HFFc6 (cell line): Measurements from ENCODE around the gene ACTN4. TPM values are rescaled to one million over a fixed set of nuclear protein-coding genes. Genes with fewer than 3 reads are reported as not detected.

Source experiments
- DNase-seq: peaks from one replicate; pipeline ENCODE4 v3.0.0-alpha.2; 2018
- H3K27ac Mint-ChIP-seq: 2 replicates; pipeline ENCODE4 v1.8.0; 2020; ENCODE audit warnings: mild to moderate bottlenecking, mixed read lengths
- H3K27me3 Mint-ChIP-seq: 2 replicates; pipeline ENCODE4 v1.8.0; 2021; ENCODE audit warnings: mild to moderate bottlenecking, moderate library complexity, mixed read lengths; ENCODE audit not compliant: insufficient read depth
- H3K36me3 Mint-ChIP-seq: 2 replicates; pipeline ENCODE4 v1.8.0; 2021; ENCODE audit warnings: low read depth, mixed read lengths
- H3K4me1 Mint-ChIP-seq: 2 replicates; pipeline ENCODE4 v1.8.0; 2020; ENCODE audit warnings: low read depth, mixed read lengths
- H3K4me3 Mint-ChIP-seq: 2 replicates; pipeline ENCODE4 v1.8.0; 2020; ENCODE audit warnings: mild to moderate bottlenecking, moderate library complexity, mixed read lengths
- H3K9me3 Mint-ChIP-seq: 2 replicates; pipeline ENCODE4 v1.8.0; 2020; ENCODE audit warnings: mild to moderate bottlenecking, mixed read lengths
- CTCF ChIP-seq: fragments of 200-600 bp; sonication (generic); IDR thresholded peaks from 2 replicates; pipeline ENCODE4 v1.5.0; 2021; ENCODE audit warnings: antibody characterized with exemption, mild to moderate bottlenecking
- total RNA-seq, 6 experiments: library from RNA; stranded (reverse); fragmentation: NEBNext Ultra II Directional; extraction: Animal tissue kit (Norgen Biotek cat#: 25700); gene quantifications; 2 replicates in 1 of 6; 3 replicates in 5 of 6; pipeline ENCODE4 v1.2.3, GENCODE V29; 2021

Gene ACTN4
- total RNA-seq, 6 experiments from 2014 or later, result 972 to 1,299 (median 1,250) TPM

GRCh38 chr19:38773469-38774177 lies 126.2 kb downstream of the ACTN4 start, which contains the start of gene LGALS7:
TSS of gene LGALS7 (minus strand) at chr19:38773517. CDS start at chr19:38773492, 25 bp downstream.
- Mint-ChIP-seq H3K27ac (no peak within 1 kb of the TSS), H3K27me3 (peaks cover 7% of the 10 kb centered on the region), H3K4me1 (no peaks in the 10 kb centered on the region), H3K4me3 (no peak within 1 kb of the TSS), H3K36me3 (no peaks in the 10 kb centered on the region), H3K9me3 (no peaks in the 10 kb centered on the region)
- TF ChIP-seq CTCF, result no peak
- DNase-seq, result no peak

GRCh38 chr19:38774181-38774950 lies 126.9 kb downstream of the ACTN4 start:
- DNase-seq, result no peak
- Mint-ChIP-seq H3K27ac (no peak overlapping the region), H3K9me3 (no peaks in the 10 kb centered on the region), H3K4me3 (no peak overlapping the region), H3K4me1 (no peaks in the 10 kb centered on the region), H3K36me3 (no peaks in the 10 kb centered on the region), H3K27me3 (peaks cover 10% of the 10 kb centered on the region)
- TF ChIP-seq CTCF, result no peak

GRCh38 chr19:38778733-38779132 lies 131.3 kb downstream of the ACTN4 start:
- no peak for DNase-seq
- Mint-ChIP-seq H3K27me3 (peaks cover 14% of the 10 kb centered on the region), H3K9me3 (no peaks in the 10 kb centered on the region), H3K27ac (no peak overlapping the region), H3K4me3 (no peak overlapping the region), H3K4me1 (no peaks in the 10 kb centered on the region), H3K36me3 (no peaks in the 10 kb centered on the region)
- TF ChIP-seq CTCF, result no peak

- Mint-ChIP-seq H3K36me3 (no peaks in the 10 kb centered on the region), H3K9me3 (no peaks in the 10 kb centered on the region), H3K4me1 (no peaks in the 10 kb centered on the region), H3K27me3 (peaks cover 11% of the 10 kb centered on the region), H3K4me3 (no peak overlapping the region), H3K27ac (no peak overlapping the region)
- TF ChIP-seq CTCF, result no peak
- no peak for DNase-seq
These were observed 133.0 kb downstream of the ACTN4 start for GRCh38 chr19:38780443-38780842.

- H3K4me1 Mint-ChIP-seq, result no peaks in the 10 kb centered on the region
- no peaks in the 10 kb centered on the region for H3K36me3 Mint-ChIP-seq
- DNase-seq, result no peak
- H3K27ac Mint-ChIP-seq, result no peak overlapping the region
- no peak overlapping the region for H3K4me3 Mint-ChIP-seq
- H3K27me3 Mint-ChIP-seq, result peaks cover 11% of the 10 kb centered on the region
- no peak for TF ChIP-seq CTCF
- H3K9me3 Mint-ChIP-seq, result no peaks in the 10 kb centered on the region
These were observed 133.6 kb downstream of the ACTN4 start for GRCh38 chr19:38781058-38781457.

Other genes starting within 250 kb of the ACTN4 start
- 10 to 100 TPM; 12.5 to 16.9 (median 15.6) TPM for gene FAM98C, start 244.6 kb upstream of the ACTN4 start, total RNA-seq
- gene RASGRP4, start 221.4 kb upstream of the ACTN4 start, total RNA-seq, result not detected
- not detected for gene RYR1, start 214.0 kb upstream of the ACTN4 start, total RNA-seq
- gene MAP4K1, start 29.7 kb upstream of the ACTN4 start, total RNA-seq, result under 1 TPM in 3 of 6 experiments, not detected in 3; 0.27 to 0.74 (median 0.28) TPM
- gene EIF3K, start 28.5 kb upstream of the ACTN4 start, total RNA-seq, result 100 to 1,000 TPM; 227 to 241 (median 238) TPM
- under 1 TPM; 0.09 to 0.45 (median 0.19) TPM for gene CAPN12, start 96.8 kb downstream of the ACTN4 start, total RNA-seq
- not detected for gene LGALS7, start 125.9 kb downstream of the ACTN4 start, total RNA-seq
- gene LGALS7B, start 141.6 kb downstream of the ACTN4 start, total RNA-seq, result not detected
- under 1 TPM in 1 of 6 experiments, not detected in 5; 0.43 TPM for gene LGALS4, start 165.3 kb downstream of the ACTN4 start, total RNA-seq
- 10 to 100 TPM; 35.5 to 48.5 (median 45.6) TPM for gene ECH1, start 184.1 kb downstream of the ACTN4 start, total RNA-seq
- gene HNRNPL, start 202.3 kb downstream of the ACTN4 start, total RNA-seq, result 100 to 1,000 TPM; 337 to 467 (median 441) TPM
- 1 to 10 TPM in 5 of 6 experiments, under 1 TPM in 1; 0.69 to 3.5 (median 1.7) TPM for gene RINL, start 230.6 kb downstream of the ACTN4 start, total RNA-seq